Tibial nerve (tissue), 4 donors: Measurements from ENCODE around the gene PRPH2. TPM values are rescaled to one million over a fixed set of nuclear protein-coding genes. Genes with fewer than 3 reads are reported as not detected.
"Not testable (repeated sequence)": the region's sequence is repeated elsewhere in the genome, so short reads cannot be mapped to it uniquely, and the experiment has no call there.

Source experiments
- DNase-seq, 2 donors: peaks; one replicate each; pipeline ENCODE4 v3.0.0-alpha.2; 2019; ENCODE audit warnings: low spot score in 2 of 2
- H3K27ac ChIP-seq, 4 donors: fragments of 200-600 bp; sonication (generic) in 3 of 4; one replicate each; pipeline ENCODE4 v1.5.1; 2017 to 2019; ENCODE audit warnings: mild to moderate bottlenecking in 1 of 4
- H3K27me3 ChIP-seq, 2 donors: fragments of 200-600 bp; sonication (generic) in 1 of 2; one replicate each; pipeline versions ENCODE4 v1.5.1 to v1.6.0; 2017 to 2019
- H3K36me3 ChIP-seq, 3 donors: fragments of 200-600 bp; sonication (generic); one replicate each; pipeline ENCODE4 v1.5.1; 2018 to 2019
- H3K4me1 ChIP-seq, 4 donors: fragments of 200-600 bp; sonication (generic) in 3 of 4; one replicate each; pipeline ENCODE4 v1.5.1; 2017 to 2019
- H3K4me3 ChIP-seq, 4 donors: fragments of 200-600 bp; sonication (generic) in 3 of 4; one replicate each; pipeline ENCODE4 v1.5.1; 2017 to 2019; ENCODE audit warnings: mild to moderate bottlenecking in 1 of 4, moderate library complexity in 1 of 4
- H3K9me3 ChIP-seq, 4 donors: fragments of 200-600 bp; sonication (generic) in 3 of 4; one replicate each; pipeline ENCODE4 v1.5.1; 2017 to 2019
- EP300 ChIP-seq, 2 donors: sonication (generic); formaldehyde crosslinking; IDR thresholded peaks; one replicate each; pipeline ENCODE4 v1.6.1; 2017; ENCODE audit warnings: antibody characterized with exemption in 2 of 2, mild to moderate bottlenecking in 1 of 2
- POLR2A ChIP-seq, 2 donors: fragments of 450-650 bp; IDR thresholded peaks; one replicate each; pipeline ENCODE4 v1.6.1; 2017; ENCODE audit warnings: antibody characterized with exemption in 2 of 2, mild to moderate bottlenecking in 2 of 2, moderate library complexity in 2 of 2
- WGBS, 2 donors: methylation state at CpG; one replicate each; pipeline ENCODE4 v1.1.5; 2018; 5-methylcytosine and 5-hydroxymethylcytosine counted together
- total RNA-seq, 4 donors: library from RNA; depleted of rRNA; stranded (reverse); fragments of >200 nt; gene quantifications; one replicate each; pipeline ENCODE4 v1.1.0, GENCODE V29; 2016
- TF ChIP-seq, protein P1 (sequence below), 5 experiments: fragments of 200-600 bp in 3 of 5; fragments of 450-650 bp in 2 of 5; sonication (generic) in 3 of 5; IDR thresholded peaks; one replicate each; pipeline ENCODE4 v1.5.1; 2016 to 2019; ENCODE audit warnings: antibody characterized with exemption in 5 of 5, mild to moderate bottlenecking in 3 of 5, moderate library complexity in 2 of 5

PRPH2 gene
- total RNA-seq, 4 donors from 2014 or later = 0.22 to 1.5 (median 1.2) TPM; not detected in 1

GRCh38 chr6:42708096-42708495, 14.3 kb downstream of the PRPH2 start:
- Histone ChIP-seq H3K27me3 (no peaks in the 10 kb centered on the region), H3K9me3 (peaks cover 0 to 16% (median 0%) of the 10 kb centered on the region in 4 donors), H3K4me3 (no peak overlapping the region), H3K4me1 (no peaks in the 10 kb centered on the region), H3K27ac (no peak overlapping the region), H3K36me3 (peaks cover 0 to 12% (median 0%) of the 10 kb centered on the region in 3 donors)
- DNase-seq = no peak
- 90 to 98% methylated on average over 8 to 10 of the region's 11 CpGs for WGBS, 2 donors
- TF ChIP-seq EP300 (IDR thresholded peaks at IDR 0.05) = no peak
- no peak for TF ChIP-seq POLR2A (IDR thresholded peaks at IDR 0.05)
- TF ChIP-seq, protein P1, sequence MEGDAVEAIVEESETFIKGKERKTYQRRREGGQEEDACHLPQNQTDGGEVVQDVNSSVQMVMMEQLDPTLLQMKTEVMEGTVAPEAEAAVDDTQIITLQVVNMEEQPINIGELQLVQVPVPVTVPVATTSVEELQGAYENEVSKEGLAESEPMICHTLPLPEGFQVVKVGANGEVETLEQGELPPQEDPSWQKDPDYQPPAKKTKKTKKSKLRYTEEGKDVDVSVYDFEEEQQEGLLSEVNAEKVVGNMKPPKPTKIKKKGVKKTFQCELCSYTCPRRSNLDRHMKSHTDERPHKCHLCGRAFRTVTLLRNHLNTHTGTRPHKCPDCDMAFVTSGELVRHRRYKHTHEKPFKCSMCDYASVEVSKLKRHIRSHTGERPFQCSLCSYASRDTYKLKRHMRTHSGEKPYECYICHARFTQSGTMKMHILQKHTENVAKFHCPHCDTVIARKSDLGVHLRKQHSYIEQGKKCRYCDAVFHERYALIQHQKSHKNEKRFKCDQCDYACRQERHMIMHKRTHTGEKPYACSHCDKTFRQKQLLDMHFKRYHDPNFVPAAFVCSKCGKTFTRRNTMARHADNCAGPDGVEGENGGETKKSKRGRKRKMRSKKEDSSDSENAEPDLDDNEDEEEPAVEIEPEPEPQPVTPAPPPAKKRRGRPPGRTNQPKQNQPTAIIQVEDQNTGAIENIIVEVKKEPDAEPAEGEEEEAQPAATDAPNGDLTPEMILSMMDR (IDR thresholded peaks at IDR 0.05) = no peak

DNA sequence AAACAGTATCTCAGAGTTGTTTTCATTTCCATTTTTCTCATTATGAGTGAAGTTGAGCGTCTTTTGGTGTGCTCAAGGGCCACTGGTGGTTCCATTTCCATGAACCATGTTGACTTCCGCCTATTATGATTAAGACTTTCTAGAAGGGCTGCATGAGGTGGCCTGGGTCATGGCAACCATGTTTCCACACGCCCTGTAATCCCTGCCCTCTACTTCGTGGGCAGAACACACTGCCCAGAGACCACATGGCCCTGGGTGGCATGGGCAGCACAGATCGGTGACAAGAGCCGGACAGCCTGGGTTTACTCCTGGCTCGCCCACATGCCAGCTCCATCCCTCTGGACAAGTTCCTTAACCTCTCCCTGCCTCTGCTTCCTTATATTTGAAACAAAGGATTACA, 14.8 kb downstream of the PRPH2 start:
- 88 to 89% methylated on average over 7 of the region's 7 CpGs for WGBS, 2 donors
- H3K27ac ChIP-seq = no peak overlapping the region
- TF ChIP-seq POLR2A (IDR thresholded peaks at IDR 0.05) (no peak), EP300 (IDR thresholded peaks at IDR 0.05) (no peak)
- TF ChIP-seq, protein P1 (IDR thresholded peaks at IDR 0.05) = no peak

DNA sequence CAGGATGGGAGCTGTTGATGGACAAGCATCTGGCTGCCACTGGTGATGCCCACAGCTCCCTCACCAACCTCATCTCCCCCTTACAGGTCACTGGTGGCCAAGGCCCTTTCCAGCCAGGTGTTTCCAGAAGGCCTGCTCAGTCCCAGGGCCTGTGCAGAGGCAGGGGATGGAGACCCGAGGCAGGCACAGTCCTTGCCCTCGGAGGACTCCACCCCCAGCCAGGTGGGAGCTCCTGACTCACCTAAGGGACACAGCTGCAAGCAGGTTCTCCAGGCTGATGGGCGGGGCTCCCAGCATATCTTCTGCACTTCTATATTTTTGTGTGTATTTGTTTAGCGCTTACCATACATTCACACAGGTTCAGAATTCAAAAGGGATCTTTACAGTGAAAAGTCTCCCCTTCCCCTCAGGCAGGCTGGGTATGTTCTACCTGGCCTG, 17.4 kb downstream of the PRPH2 start:
- Histone ChIP-seq H3K4me3 (no peak overlapping the region), H3K27me3 (no peaks in the 10 kb centered on the region), H3K36me3 (no peaks in the 10 kb centered on the region), H3K9me3 (no peaks in the 10 kb centered on the region), H3K27ac (no peak overlapping the region), H3K4me1 (no peaks in the 10 kb centered on the region)
- WGBS, 2 donors = 82 to 83% methylated on average over 2 to 4 of the region's 4 CpGs
- no peak for DNase-seq
- TF ChIP-seq, protein P1 (IDR thresholded peaks at IDR 0.05) = no peak
- TF ChIP-seq POLR2A (IDR thresholded peaks at IDR 0.05) = no peak
- no peak for TF ChIP-seq EP300 (IDR thresholded peaks at IDR 0.05)

More for the DNA sequence above, 14.8 kb downstream of the PRPH2 start:
- Histone ChIP-seq H3K36me3 (peaks cover 0 to 12% (median 0%) of the 10 kb centered on the region in 3 donors), H3K4me1 (no peaks in the 10 kb centered on the region), H3K9me3 (peaks cover 0 to 16% (median 0%) of the 10 kb centered on the region in 4 donors), H3K4me3 (no peak overlapping the region), H3K27me3 (no peaks in the 10 kb centered on the region)
- no peak for DNase-seq

DNA sequence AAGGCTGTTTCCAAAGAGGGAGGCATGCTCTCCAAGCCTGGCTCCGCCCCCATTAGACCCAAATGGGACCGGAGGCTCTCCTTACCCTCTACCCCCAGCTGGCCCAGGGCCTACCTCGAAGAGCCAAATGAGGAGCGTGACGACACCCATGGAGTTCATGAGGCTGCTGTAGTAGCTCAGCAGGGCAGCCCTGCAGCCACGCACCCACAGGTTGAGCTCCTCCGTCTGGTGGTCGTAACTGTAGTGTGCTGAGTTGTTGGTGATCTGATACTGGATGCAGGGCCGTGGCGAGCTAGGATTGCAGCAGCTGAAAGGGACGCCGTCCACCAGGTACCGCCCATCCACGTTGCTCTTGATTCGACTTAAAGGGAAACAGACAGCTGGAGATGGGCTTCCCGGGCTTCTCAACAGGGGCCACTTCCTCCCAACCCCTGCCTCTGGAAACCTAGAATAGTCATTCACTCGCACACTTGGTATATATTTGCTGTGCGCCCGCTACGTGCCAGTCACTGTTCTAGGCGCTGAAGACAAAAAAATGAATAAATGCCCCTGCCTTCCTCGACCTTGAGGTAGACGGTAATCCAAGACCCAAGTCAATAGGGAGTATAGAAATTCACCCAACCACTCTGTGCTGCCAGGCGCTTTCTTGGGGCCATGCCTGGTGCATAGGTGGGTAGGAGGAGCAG, 18.0 kb downstream of the PRPH2 start:
- no peak overlapping the region for H3K27ac ChIP-seq
- WGBS, 2 donors = 42 to 52% methylated on average over 17 to 24 of the region's 24 CpGs
- no peaks in the 10 kb centered on the region for H3K9me3 ChIP-seq
- TF ChIP-seq, protein P1 (IDR thresholded peaks at IDR 0.05) = no peak
- TF ChIP-seq POLR2A (IDR thresholded peaks at IDR 0.05) (no peak), EP300 (IDR thresholded peaks at IDR 0.05) (no peak)
- no peaks in the 10 kb centered on the region for H3K4me1 ChIP-seq
- DNase-seq = no peak
- H3K36me3 ChIP-seq = no peaks in the 10 kb centered on the region
- no peaks in the 10 kb centered on the region for H3K27me3 ChIP-seq
- H3K4me3 ChIP-seq = peak overlapping the region in 2 of 4 donors; percentile 11 to 12

GRCh38 chr6:42702786-42703185, 19.6 kb downstream of the PRPH2 start:
- H3K4me3 ChIP-seq, H3K36me3 ChIP-seq, DNase-seq, H3K27me3 ChIP-seq, H3K27ac ChIP-seq, H3K4me1 ChIP-seq, H3K9me3 ChIP-seq: not testable (repeated sequence)
- WGBS, 2 donors = 97% methylated on average over 3 of the region's 3 CpGs
